H1 (cell line): ENCODE results near the gene CWH43. TPM values are rescaled to one million over a fixed set of nuclear protein-coding genes. Genes with fewer than 3 reads are reported as not detected.

Experiments used
- CTCF ChIA-PET: fragments of 300-600 bp; sonication (Branson Sonifier 250); formaldehyde crosslinking; loops from one replicate; lab custom pipeline; 2021; ENCODE audit not compliant: partially characterized antibody; lab: Charles Lee
- POLR2A ChIA-PET: fragments of 300-600 bp; sonication (Branson Sonifier 250); formaldehyde crosslinking; loops from one replicate; lab custom pipeline; 2021; ENCODE audit warnings: inconsistent platforms; ENCODE audit not compliant: partially characterized antibody; lab: Charles Lee
- DNase-seq, 2 experiments: peaks; one replicate each; pipeline versions ENCODE4 v3.0.0 to v3.0.0-alpha.2; 2010 to 2022; ENCODE audit warnings: low spot score in 2 of 2, low read depth in 1 of 2, mixed read lengths in 1 of 2
- FAIRE-seq: peaks from 2 replicates; lab custom pipeline; 2011; peaks lifted over from hg19 to GRCh38; lab: Jason Lieb, UNC
- H2AFZ ChIP-seq: 2 replicates; pipeline ENCODE4 v1.8.1; 2012; ENCODE audit warnings: low read length, inconsistent platforms
- H2AK5ac ChIP-seq: 2 replicates; pipeline ENCODE4 v1.6.1; 2013; ENCODE audit warnings: low read depth, low read length
- H2BK120ac ChIP-seq: replicated peaks from 2 replicates; pipeline ENCODE3; 2013; ENCODE audit warnings: low read depth, low read length, inconsistent platforms
- H2BK12ac ChIP-seq: 2 replicates; pipeline ENCODE4 v1.6.1; 2013; ENCODE audit warnings: low read depth, low read length
- H2BK15ac ChIP-seq: 2 replicates; pipeline ENCODE4 v1.6.1; 2013; ENCODE audit warnings: low read length
- H2BK20ac ChIP-seq: 2 replicates; pipeline ENCODE4 v1.6.1; 2013; ENCODE audit warnings: low read length
- H2BK5ac ChIP-seq: 2 replicates; pipeline ENCODE4 v1.6.1; 2013; ENCODE audit warnings: low read depth, low read length
- H3K14ac ChIP-seq: 2 replicates; pipeline ENCODE4 v1.6.1; 2013; ENCODE audit warnings: inconsistent platforms; ENCODE audit not compliant: insufficient read length
- H3K18ac ChIP-seq: 2 replicates; pipeline ENCODE4 v1.6.1; 2013; ENCODE audit warnings: low read length; ENCODE audit errors: extremely low read depth
- H3K23ac ChIP-seq: 2 replicates; pipeline ENCODE4 v1.6.1; 2013; ENCODE audit warnings: inconsistent platforms; ENCODE audit not compliant: insufficient read length
- H3K23me2 ChIP-seq: 2 replicates; pipeline ENCODE4 v1.6.1; 2013; ENCODE audit warnings: low read depth, low read length
- H3K27ac ChIP-seq: 2 replicates; pipeline ENCODE4 v1.6.1; 2011; ENCODE audit warnings: low read depth, low read length, inconsistent platforms
- H3K27me3 ChIP-seq, 4 experiments: replicated peaks in 1 of 4; 1 replicate in 1 of 4; 2 replicates in 3 of 4; pipeline versions ENCODE4 v1.6.1 to v1.8.1; 2011 to 2013; ENCODE audit warnings: low read length in 3 of 4, mild to moderate bottlenecking in 3 of 4, inconsistent platforms in 2 of 4, mixed read lengths in 2 of 4, moderate library complexity in 1 of 4; ENCODE audit not compliant: control insufficient read depth in 3 of 4, insufficient read depth in 3 of 4; ENCODE audit errors: extremely low read depth in 1 of 4
- H3K36me3 ChIP-seq, 4 experiments: 2 replicates each; pipeline versions ENCODE4 v1.6.1 to v1.8.1; 2011 to 2013; ENCODE audit warnings: mild to moderate bottlenecking in 4 of 4, low read length in 3 of 4, moderate library complexity in 2 of 4, control low read depth in 1 of 4, inconsistent platforms in 1 of 4; ENCODE audit not compliant: insufficient read depth in 4 of 4, control insufficient read depth in 2 of 4
- H3K4ac ChIP-seq: replicated peaks from 2 replicates; pipeline ENCODE3; 2013; ENCODE audit warnings: low read length, low read depth, mixed read lengths, inconsistent platforms; ENCODE audit not compliant: insufficient read length
- H3K4me1 ChIP-seq, 4 experiments: replicated peaks in 1 of 4; 1 replicate in 1 of 4; 2 replicates in 3 of 4; pipeline versions ENCODE4 v1.6.1 to v1.8.1; 2011 to 2013; ENCODE audit warnings: low read length in 3 of 4, inconsistent platforms in 2 of 4, mixed read lengths in 1 of 4; ENCODE audit not compliant: insufficient read depth in 4 of 4, control insufficient read depth in 3 of 4
- H3K4me2 ChIP-seq, 2 experiments: 2 replicates each; pipeline versions ENCODE4 v1.6.1 to v1.8.1; 2011 to 2013; ENCODE audit warnings: low read depth in 2 of 2, low read length in 2 of 2, control low read depth in 1 of 2, inconsistent platforms in 1 of 2, mild to moderate bottlenecking in 1 of 2; ENCODE audit not compliant: insufficient read depth in 1 of 2
- H3K4me3 ChIP-seq, 4 experiments: fragments of 200-600, 300-600 bp in 1 of 4; sonication (generic), shearing (Covaris generic), sonication (Bioruptor Twin) in 1 of 4; 2 replicates each; pipeline versions ENCODE4 v1.5.1 to v1.8.1; 2011 to 2016; ENCODE audit warnings: low read length in 4 of 4, low read depth in 3 of 4, control low read depth in 2 of 4, inconsistent platforms in 2 of 4, mild to moderate bottlenecking in 2 of 4, mixed read lengths in 1 of 4, moderate library complexity in 1 of 4; ENCODE audit not compliant: insufficient read depth in 2 of 4; ENCODE audit errors: extremely low read depth in 1 of 4
- H3K56ac ChIP-seq: replicated peaks from 2 replicates; pipeline ENCODE3; 2013; ENCODE audit warnings: low read depth, mild to moderate bottlenecking, mixed read lengths, low read length, inconsistent platforms; ENCODE audit not compliant: insufficient read length
- H3K79me1 ChIP-seq: 2 replicates; pipeline ENCODE4 v1.6.1; 2013; ENCODE audit warnings: low read depth, low read length, control low read depth
- H3K79me2 ChIP-seq, 2 experiments: 2 replicates each; pipeline versions ENCODE4 v1.6.1 to v1.8.1; 2012 to 2013; ENCODE audit warnings: low read length in 2 of 2, mild to moderate bottlenecking in 2 of 2, inconsistent platforms in 1 of 2; ENCODE audit not compliant: insufficient read depth in 2 of 2, control insufficient read depth in 1 of 2
- H3K9ac ChIP-seq, 4 experiments: replicated peaks in 1 of 4; 1 replicate in 1 of 4; 2 replicates in 3 of 4; pipeline versions ENCODE4 v1.6.1 to v1.8.1; 2011 to 2013; ENCODE audit warnings: low read depth in 3 of 4, low read length in 3 of 4, control low read depth in 2 of 4, mild to moderate bottlenecking in 2 of 4, moderate library complexity in 2 of 4, inconsistent platforms in 1 of 4; ENCODE audit errors: extremely low read depth in 1 of 4
- H3K9me3 ChIP-seq, 2 experiments: 2 replicates each; pipeline versions ENCODE4 v1.6.1 to v1.8.1; 2012 to 2013; ENCODE audit warnings: mild to moderate bottlenecking in 2 of 2, moderate library complexity in 2 of 2, control low read depth in 1 of 2, inconsistent platforms in 1 of 2, low read depth in 1 of 2, low read length in 1 of 2, mixed read lengths in 1 of 2; ENCODE audit not compliant: insufficient read depth in 2 of 2
- H4K20me1 ChIP-seq, 2 experiments: replicated peaks in 1 of 2; 2 replicates each; pipeline versions ENCODE3 to v1.8.1; 2011 to 2013; ENCODE audit warnings: inconsistent platforms in 2 of 2, low read length in 2 of 2, mild to moderate bottlenecking in 1 of 2; ENCODE audit not compliant: insufficient read depth in 2 of 2, control insufficient read depth in 1 of 2
- H4K5ac ChIP-seq: 2 replicates; pipeline ENCODE4 v1.6.1; 2013; ENCODE audit warnings: low read length, low read depth, mixed read lengths, inconsistent platforms; ENCODE audit not compliant: insufficient read length
- H4K8ac ChIP-seq: 2 replicates; pipeline ENCODE4 v1.8.0; 2013; ENCODE audit warnings: mild to moderate bottlenecking, moderate library complexity, low read length, inconsistent platforms; ENCODE audit not compliant: insufficient read depth; ENCODE audit errors: extremely low read depth
- H4K91ac ChIP-seq: replicated peaks from 2 replicates; pipeline ENCODE3; 2013; ENCODE audit warnings: low read length, mixed read lengths, inconsistent platforms; ENCODE audit not compliant: insufficient read length
- BACH1 ChIP-seq: IDR thresholded peaks from 2 replicates; pipeline ENCODE4 v1.6.1; 2012; ENCODE audit warnings: low read length, improper control_type of control experiment
- KDM4A ChIP-seq: IDR thresholded peaks from one replicate; pipeline ENCODE4 v1.7.1; 2012; ENCODE audit warnings: low read depth, mild to moderate bottlenecking, moderate library complexity, low read length, inconsistent platforms; ENCODE audit not compliant: severe bottlenecking
- POLR2A ChIP-seq, 2 experiments: IDR thresholded peaks; 1 replicate in 1 of 2; 2 replicates in 1 of 2; pipeline ENCODE4 v1.6.1; 2011; ENCODE audit warnings: low read depth in 2 of 2, low read length in 2 of 2, mild to moderate bottlenecking in 2 of 2; ENCODE audit errors: control extremely low read depth in 1 of 2
- POLR2AphosphoS5 ChIP-seq: IDR thresholded peaks from 2 replicates; pipeline ENCODE4 v1.6.1; 2011; ENCODE audit warnings: low read depth, low read length
- RNF2 ChIP-seq: fragments of 200-900, 300-1000 bp; sonication (generic); IDR thresholded peaks from 2 replicates; pipeline ENCODE4 v1.7.1; 2016; ENCODE audit warnings: borderline replicate concordance, low read depth, mild to moderate bottlenecking, antibody characterized with exemption, low read length; ENCODE audit not compliant: poor library complexity, severe bottlenecking; ENCODE audit errors: missing control alignments
- SRF ChIP-seq: IDR thresholded peaks from 2 replicates; pipeline ENCODE4 v1.6.1; 2011; ENCODE audit warnings: mild to moderate bottlenecking, low read depth, low read length, moderate library complexity
- TAF7 ChIP-seq: optimal IDR thresholded peaks from 2 replicates; pipeline ENCODE3; 2011; ENCODE audit warnings: low read depth, mild to moderate bottlenecking, inconsistent platforms, low read length, moderate library complexity, borderline replicate concordance
- whole genome bisulfite sequencing, 2 experiments: shearing (Covaris generic) in 1 of 2; methylation state at CpG; one replicate each; pipeline versions ENCODE4 v1.1.6 to v1.1.7; 2013 to 2015; ENCODE audit warnings: low lambda C conversion rate in 2 of 2, mixed read lengths in 2 of 2, inconsistent platforms in 1 of 2, low coverage in 1 of 2, missing lambda C conversion rate in 1 of 2; ENCODE audit not compliant: insufficient replicate concordance in 2 of 2, insufficient coverage in 1 of 2, insufficient read length in 1 of 2; ENCODE audit errors: extremely low coverage in 1 of 2, missing lambda C conversion rate in 1 of 2; 5-methylcytosine and 5-hydroxymethylcytosine counted together
- polyA plus RNA-seq, 7 experiments: library from polyadenylated mRNA; depleted of rRNA in 3 of 7; stranded (reverse) in 5 of 7; unstranded in 2 of 7; fragments of >200 nt in 5 of 7; fragments of 200-250 nt in 2 of 7; gene quantifications; 1 replicate in 5 of 7; 2 replicates in 1 of 7; 4 replicates in 1 of 7; pipeline versions ENCODE4 v1.2.1 to v1.2.3, GENCODE V29; 2011 to 2013; ENCODE audit warnings: missing spikeins in 2 of 7, mixed read lengths in 2 of 7
- total RNA-seq: library from RNA; stranded (reverse); fragmentation: NEBNext Ultra II Directional; extraction: Animal tissue kit (Norgen Biotek cat#: 25700); gene quantifications from 2 replicates; pipeline ENCODE4 v1.2.1, GENCODE V29; 2021
- TF ChIP-seq, protein P1 (sequence below): IDR thresholded peaks from 2 replicates; pipeline ENCODE4 v1.6.1; 2012; ENCODE audit warnings: low read length, inconsistent platforms

Gene CWH43
- total and polyA plus RNA-seq, 2 of the 8 experiments (the other 6 are each of a cell fraction or from before 2014, with no cell fraction given) = not detected

DNA sequence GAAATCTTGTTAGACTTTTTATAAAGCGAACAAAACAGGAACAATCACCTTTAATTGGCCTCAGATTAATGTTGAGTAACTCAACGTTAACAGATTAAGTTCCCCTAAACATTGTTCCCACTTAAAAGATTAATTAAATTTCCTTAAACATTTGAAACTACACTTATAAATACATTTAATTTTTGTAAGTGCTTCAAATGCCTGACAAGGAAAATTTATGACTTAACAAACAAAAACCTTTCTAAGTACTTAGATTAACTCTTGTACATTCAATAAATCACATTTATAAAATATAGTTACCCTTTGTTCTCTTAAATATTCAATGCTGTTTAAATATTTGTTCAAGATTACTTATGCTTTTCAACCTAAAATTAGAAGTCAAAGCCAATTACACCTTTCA lies 40.1 kb upstream of the CWH43 start:
- Histone ChIP-seq H3K56ac (no peak overlapping the region), H2BK15ac (no peak overlapping the region), H4K20me1 (no peaks in the 10 kb centered on the region), H3K4me1 (peaks cover 0 to 5% (median 2%) of the 10 kb centered on the region in 4 experiments; a peak in 3 of 7 replicates), H2BK5ac (no peak overlapping the region), H3K4me2 (no peak overlapping the region), H4K5ac (no peak overlapping the region), H2BK12ac (no peak overlapping the region), H3K27ac (no peak overlapping the region), H4K91ac (no peak overlapping the region), H3K9me3 (no peaks in the 10 kb centered on the region), H2BK120ac (no peak overlapping the region), H4K8ac (no peak overlapping the region)
- TF ChIP-seq RNF2 (no peak), TAF7 (no peak), POLR2AphosphoS5 (no peak), SRF (no peak), POLR2A (IDR thresholded peaks at IDR 0.05; ENCODE audit: control extremely low read depth in 1 of 2, low read depth in 2 of 2, low read length in 2 of 2) (no peak), KDM4A (no peak), BACH1 (no peak)
- TF ChIP-seq, protein P1, sequence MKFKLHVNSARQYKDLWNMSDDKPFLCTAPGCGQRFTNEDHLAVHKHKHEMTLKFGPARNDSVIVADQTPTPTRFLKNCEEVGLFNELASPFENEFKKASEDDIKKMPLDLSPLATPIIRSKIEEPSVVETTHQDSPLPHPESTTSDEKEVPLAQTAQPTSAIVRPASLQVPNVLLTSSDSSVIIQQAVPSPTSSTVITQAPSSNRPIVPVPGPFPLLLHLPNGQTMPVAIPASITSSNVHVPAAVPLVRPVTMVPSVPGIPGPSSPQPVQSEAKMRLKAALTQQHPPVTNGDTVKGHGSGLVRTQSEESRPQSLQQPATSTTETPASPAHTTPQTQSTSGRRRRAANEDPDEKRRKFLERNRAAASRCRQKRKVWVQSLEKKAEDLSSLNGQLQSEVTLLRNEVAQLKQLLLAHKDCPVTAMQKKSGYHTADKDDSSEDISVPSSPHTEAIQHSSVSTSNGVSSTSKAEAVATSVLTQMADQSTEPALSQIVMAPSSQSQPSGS = no peak
- TF ChIP-seq, all 59 proteins: peak for 0
- Histone ChIP-seq H2AFZ (no peak overlapping the region), H3K23me2 (no peaks in the 10 kb centered on the region), H3K36me3 (no peaks in the 10 kb centered on the region), H3K14ac (no peak overlapping the region), H3K4ac (no peak overlapping the region), H3K9ac (no peak overlapping the region), H3K27me3 (no peaks in the 10 kb centered on the region; a peak in 2 of 7 replicates), H3K4me3 (no peak overlapping the region), H3K79me1 (no peaks in the 10 kb centered on the region), H3K23ac (no peak overlapping the region), H3K79me2 (no peaks in the 10 kb centered on the region), H2BK20ac (no peak overlapping the region), H2AK5ac (no peak overlapping the region), H3K18ac (no peak overlapping the region)
- POLR2A ChIA-PET = no interaction called here
- WGBS, 2 experiments = 96% methylated on average over 2 of the region's 2 CpGs; no CpG with 5 or more reads in 1 of the 2 experiments
- CTCF ChIA-PET = interaction anchor here (4.0 kb wide), 1 partner anchor 16 kb away, joined by 26 read pairs; no protein-coding TSS in a partner anchor
- FAIRE-seq (no peak), DNase-seq (no peak)
